ENCODE data around the gene GLG1.

The GLG1 gene

DNA sequence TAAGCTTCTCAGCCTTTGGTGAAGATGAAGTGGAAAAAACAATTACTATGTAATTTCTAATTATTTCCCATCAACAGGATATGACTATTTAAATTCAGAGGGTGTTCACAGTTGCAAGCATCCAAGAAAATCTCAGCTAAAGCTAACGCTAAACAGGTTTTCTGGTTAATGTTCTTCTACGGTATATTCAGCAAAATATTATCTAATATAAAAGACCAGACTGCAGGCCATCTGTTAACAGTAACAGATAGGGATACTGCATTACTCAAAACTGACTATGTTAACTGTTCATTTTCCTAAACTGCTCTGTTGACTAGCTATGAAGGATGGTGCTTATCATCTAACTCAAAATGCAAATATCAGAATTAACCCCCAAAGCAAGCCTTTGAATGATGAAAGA lies 32.8 kb downstream of the GLG1 start:
- no peak for DNase-seq (ENCODE audit: extremely low spot score)
- POLR2A ChIA-PET = no interaction called here
- CTCF ChIA-PET = interaction anchor here (0.8 to 1.4 kb wide), 3 partner anchors 14 to 16 kb away, joined by 3 to 6 read pairs (median 3); no protein-coding TSS in a partner anchor
- TF ChIP-seq, protein P1, sequence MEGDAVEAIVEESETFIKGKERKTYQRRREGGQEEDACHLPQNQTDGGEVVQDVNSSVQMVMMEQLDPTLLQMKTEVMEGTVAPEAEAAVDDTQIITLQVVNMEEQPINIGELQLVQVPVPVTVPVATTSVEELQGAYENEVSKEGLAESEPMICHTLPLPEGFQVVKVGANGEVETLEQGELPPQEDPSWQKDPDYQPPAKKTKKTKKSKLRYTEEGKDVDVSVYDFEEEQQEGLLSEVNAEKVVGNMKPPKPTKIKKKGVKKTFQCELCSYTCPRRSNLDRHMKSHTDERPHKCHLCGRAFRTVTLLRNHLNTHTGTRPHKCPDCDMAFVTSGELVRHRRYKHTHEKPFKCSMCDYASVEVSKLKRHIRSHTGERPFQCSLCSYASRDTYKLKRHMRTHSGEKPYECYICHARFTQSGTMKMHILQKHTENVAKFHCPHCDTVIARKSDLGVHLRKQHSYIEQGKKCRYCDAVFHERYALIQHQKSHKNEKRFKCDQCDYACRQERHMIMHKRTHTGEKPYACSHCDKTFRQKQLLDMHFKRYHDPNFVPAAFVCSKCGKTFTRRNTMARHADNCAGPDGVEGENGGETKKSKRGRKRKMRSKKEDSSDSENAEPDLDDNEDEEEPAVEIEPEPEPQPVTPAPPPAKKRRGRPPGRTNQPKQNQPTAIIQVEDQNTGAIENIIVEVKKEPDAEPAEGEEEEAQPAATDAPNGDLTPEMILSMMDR (IDR thresholded peaks at IDR 0.05; ENCODE audit: control extremely low read depth, extremely low read depth, low read depth, missing control alignments) = no peak

DNA sequence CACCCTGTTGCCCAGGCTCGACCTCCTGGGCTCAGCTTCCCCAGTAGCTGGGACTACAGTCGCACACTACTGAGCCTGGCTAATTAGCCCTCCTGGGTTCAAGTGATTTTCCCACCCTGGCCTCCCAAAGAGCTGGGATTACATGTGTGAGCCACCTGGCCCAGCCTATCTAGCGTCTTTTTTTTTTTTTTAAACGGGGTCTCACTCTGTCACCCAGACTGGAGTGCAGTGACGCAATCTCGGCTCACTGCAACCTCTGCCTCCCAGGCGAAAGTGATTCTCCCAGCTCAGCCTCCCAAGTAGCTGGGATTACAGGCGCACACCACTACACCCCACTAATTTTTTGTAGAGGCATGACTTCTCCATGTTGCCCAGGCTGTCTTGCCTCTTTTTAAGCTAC lies 33.3 kb downstream of the GLG1 start:
- DNase-seq (ENCODE audit: extremely low spot score) = no peak
- ChIA-PET POLR2A (no interaction called here), CTCF (interaction anchor here (0.8 to 1.4 kb wide), 3 partner anchors 13 to 16 kb away, joined by 3 to 6 read pairs (median 3); no protein-coding TSS in a partner anchor)
- TF ChIP-seq, protein P1 (IDR thresholded peaks at IDR 0.05; ENCODE audit: control extremely low read depth, extremely low read depth, low read depth, missing control alignments) = no peak

DNA sequence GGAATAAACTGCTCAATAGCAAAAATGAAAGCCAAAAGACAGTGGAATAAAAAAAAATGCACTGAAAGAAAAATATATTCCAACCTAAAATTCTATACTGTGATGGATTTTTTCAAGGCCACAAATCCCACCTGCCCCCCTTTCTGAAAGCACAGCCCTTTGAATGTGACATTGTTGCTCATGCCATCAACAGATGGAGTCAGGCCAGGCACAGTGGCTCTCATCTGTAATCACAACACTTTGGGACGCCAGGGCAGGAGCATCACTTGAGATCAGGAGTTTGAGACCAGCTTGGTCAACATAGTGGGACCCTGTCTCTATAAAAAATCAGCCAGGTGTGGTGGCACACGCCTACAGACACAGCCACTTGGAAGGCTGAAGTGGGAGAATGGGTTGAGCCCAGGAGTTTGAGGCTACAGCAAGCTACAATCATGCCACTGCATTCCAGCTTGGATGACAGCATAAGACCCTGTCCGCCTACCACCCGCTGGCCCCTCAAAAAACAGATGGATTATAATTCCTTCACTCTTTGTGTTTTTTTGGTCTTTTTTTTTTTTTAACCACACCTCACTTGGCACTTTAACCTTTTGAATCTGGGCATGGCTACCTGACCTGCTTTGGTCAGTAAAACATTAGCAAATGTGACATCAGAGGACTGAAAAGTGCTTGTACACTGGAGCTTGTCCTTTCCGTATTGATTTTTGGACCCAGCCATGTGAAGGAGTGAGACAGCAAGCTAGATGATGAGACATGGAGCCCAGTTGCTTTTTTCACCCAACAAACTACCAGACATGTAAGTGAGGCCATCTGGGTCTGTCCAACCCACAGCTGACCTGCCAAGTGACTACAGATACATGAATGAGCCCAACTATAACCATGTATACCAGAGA lies 36.3 kb downstream of the GLG1 start:
- CTCF ChIA-PET = interaction anchor here (1.0 to 1.9 kb wide), 3 partner anchors 9 to 14 kb away, joined by 3 to 8 read pairs (median 3); no protein-coding TSS in a partner anchor
- TF ChIP-seq, protein P1 (IDR thresholded peaks at IDR 0.05; ENCODE audit: control extremely low read depth, extremely low read depth, low read depth, missing control alignments) = no peak
- no peak for DNase-seq (ENCODE audit: extremely low spot score)
- POLR2A ChIA-PET = no interaction called here

DNA sequence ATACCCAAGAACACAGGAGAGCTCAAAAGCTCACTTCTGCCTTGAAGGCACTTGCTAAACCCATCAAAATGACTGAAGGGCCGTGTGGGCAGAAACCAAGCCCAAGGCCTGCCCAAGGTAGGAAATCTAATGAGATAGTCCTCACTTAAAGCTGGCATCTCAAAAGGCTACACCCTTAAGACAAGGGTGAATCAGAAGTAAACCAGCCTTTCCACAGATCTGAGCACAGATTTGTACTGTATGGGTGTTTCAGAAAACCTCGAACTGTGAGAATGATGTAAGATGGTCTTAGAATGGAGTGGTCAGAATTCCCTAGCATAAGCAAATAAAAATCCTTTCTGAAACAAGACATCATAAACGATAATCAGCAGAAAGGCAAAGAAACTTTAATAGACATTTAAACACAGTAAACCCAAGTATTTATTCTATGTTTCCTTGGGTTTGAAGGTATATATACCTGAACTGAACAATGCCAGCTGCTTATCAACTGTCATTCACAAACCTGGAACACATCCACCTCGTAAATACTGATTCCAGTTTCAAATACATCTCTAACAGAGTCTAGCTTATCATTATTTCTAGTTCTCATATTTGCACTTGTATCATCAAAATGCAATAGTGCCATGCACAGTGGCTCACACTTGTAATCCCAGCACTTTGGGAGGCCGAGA lies 37.8 kb downstream of the GLG1 start:
- ChIA-PET POLR2A (no interaction called here), CTCF (interaction anchor here (1.0 to 2.0 kb wide), 4 partner anchors 9 to 141 kb away, joined by 3 to 6 read pairs (median 4); no protein-coding TSS in a partner anchor)
- TF ChIP-seq, protein P1 (IDR thresholded peaks at IDR 0.05; ENCODE audit: control extremely low read depth, extremely low read depth, low read depth, missing control alignments) = no peak
- no peak for DNase-seq (ENCODE audit: extremely low spot score)

DNA sequence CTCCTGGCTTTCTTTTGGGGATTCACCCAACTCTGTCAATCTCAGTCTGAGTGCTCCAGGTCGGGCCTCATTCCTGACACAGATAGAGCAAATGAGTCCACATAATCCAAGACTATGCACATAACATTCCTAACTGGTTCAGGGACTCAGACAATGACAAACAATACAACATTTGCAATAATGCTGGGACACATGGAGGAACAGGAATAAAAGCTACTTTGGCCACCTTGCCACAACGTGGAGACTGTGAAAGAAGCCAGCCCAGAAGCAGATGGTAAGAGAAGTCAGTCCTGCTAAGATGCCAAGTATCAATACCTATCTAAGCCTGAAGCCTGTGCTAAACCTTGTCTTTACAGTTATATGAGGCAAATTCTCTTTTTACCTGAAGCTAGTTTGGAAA lies 39.0 kb downstream of the GLG1 start:
- POLR2A ChIA-PET = no interaction called here
- TF ChIP-seq, protein P1 (IDR thresholded peaks at IDR 0.05; ENCODE audit: control extremely low read depth, extremely low read depth, low read depth, missing control alignments) = no peak
- no peak for DNase-seq (ENCODE audit: extremely low spot score)
- CTCF ChIA-PET = interaction anchor here (2.0 kb wide), 1 partner anchor 10 kb away, joined by 6 read pairs; no protein-coding TSS in a partner anchor

DNA sequence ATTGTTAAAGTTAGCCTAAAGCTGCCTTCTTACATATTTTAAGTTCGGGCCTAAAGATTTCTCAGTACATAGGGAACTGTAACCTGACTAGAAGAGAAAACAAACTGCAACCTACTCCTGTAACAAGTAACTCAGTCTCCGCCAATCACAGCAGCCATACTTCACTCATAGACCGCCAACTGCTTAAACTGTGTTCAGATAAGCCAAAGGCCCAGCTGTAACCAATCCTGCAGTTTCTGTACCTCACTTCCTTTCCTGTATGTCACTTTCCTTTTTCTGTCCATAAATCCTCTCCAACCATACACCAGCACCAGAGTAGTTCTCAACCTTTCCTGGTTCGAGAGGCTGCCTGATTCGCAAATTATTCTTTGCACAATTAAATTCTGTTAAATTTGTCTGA lies 41.5 kb downstream of the GLG1 start:
- ChIA-PET CTCF (no interaction called here), POLR2A (no interaction called here)
- DNase-seq (ENCODE audit: extremely low spot score) = no peak
- TF ChIP-seq, protein P1 (IDR thresholded peaks at IDR 0.05; ENCODE audit: control extremely low read depth, extremely low read depth, low read depth, missing control alignments) = no peak
